Small intestine (tissue), 7 donors: Measurements from ENCODE around the gene PITPNC1. TPM values are rescaled to one million over a fixed set of nuclear protein-coding genes. Genes with fewer than 3 reads are reported as not detected.
"Not testable (repeated sequence)": the region's sequence is repeated elsewhere in the genome, so short reads cannot be mapped to it uniquely, and the experiment has no call there.

Source experiments
- DNase-seq, 2 donors: peaks; one replicate each; pipeline versions ENCODE4 v3.0.0 to v3.0.0-alpha.2; 2013
- FAIRE-seq: peaks from 2 replicates; lab custom pipeline; 2012; peaks lifted over from hg19 to GRCh38; lab: Jason Lieb, UNC
- H3K27ac ChIP-seq, 3 donors: one replicate each; pipeline ENCODE4 v1.5.1; 2013; ENCODE audit warnings: low read length in 2 of 3, mild to moderate bottlenecking in 2 of 3, control low read depth in 1 of 3, inconsistent platforms in 1 of 3, low read depth in 1 of 3, moderate library complexity in 1 of 3
- H3K27me3 ChIP-seq, 3 donors: one replicate each; pipeline ENCODE4 v1.6.1; 2013; ENCODE audit warnings: low read length in 3 of 3, inconsistent platforms in 1 of 3; ENCODE audit not compliant: control insufficient read depth in 3 of 3, insufficient read depth in 3 of 3
- H3K36me3 ChIP-seq, 3 donors: one replicate each; pipeline ENCODE4 v1.6.1; 2013; ENCODE audit warnings: low read length in 3 of 3, inconsistent platforms in 1 of 3, low read depth in 1 of 3, mild to moderate bottlenecking in 1 of 3, moderate library complexity in 1 of 3; ENCODE audit not compliant: control insufficient read depth in 3 of 3, insufficient read depth in 2 of 3
- H3K4me1 ChIP-seq, 3 donors: one replicate each; pipeline ENCODE4 v1.6.1; 2013; ENCODE audit warnings: low read length in 2 of 3, inconsistent platforms in 1 of 3, low read depth in 1 of 3, mild to moderate bottlenecking in 1 of 3, moderate library complexity in 1 of 3; ENCODE audit not compliant: control insufficient read depth in 3 of 3, insufficient read depth in 2 of 3
- H3K4me3 ChIP-seq, 3 donors: one replicate each; pipeline ENCODE4 v1.5.1; 2013; ENCODE audit warnings: low read length in 3 of 3, control low read depth in 1 of 3, inconsistent platforms in 1 of 3, low read depth in 1 of 3, mild to moderate bottlenecking in 1 of 3, moderate library complexity in 1 of 3
- H3K9me3 ChIP-seq, 2 donors: one replicate each; pipeline ENCODE4 v1.6.1; 2013; ENCODE audit warnings: low read depth in 1 of 2, low read length in 1 of 2; ENCODE audit not compliant: control insufficient read depth in 2 of 2, insufficient read depth in 1 of 2
- WGBS, 3 donors: extraction: QIAGEN DNeasy Blood & Tissue Kit; methylation state at CpG; one replicate each; pipeline ENCODE4 v1.1.7; 2013; 5-methylcytosine and 5-hydroxymethylcytosine counted together
- polyA plus RNA-seq, 4 donors: library from polyadenylated mRNA; stranded (reverse) in 3 of 4; unstranded in 1 of 4; fragments of 200-250 nt in 3 of 4; fragments of 120-200 nt in 1 of 4; gene quantifications; one replicate each; pipeline versions ENCODE4 v1.2.1 to v1.2.3, GENCODE V29; 2013
- donor health status: healthy with polysubstance abuse.
- donor health status: control.
- donor health status: control.
- donor health status: Bipolar disorder and iron deficiency.
- donor health status: healthy.

Gene PITPNC1
- polyA plus RNA-seq, 4 donors: 0.67 to 11.7 (median 3.4) TPM

- DNase-seq (peak; percentile 21 to 85), FAIRE-seq (no peak)
- no peak overlapping the region for H3K4me3 ChIP-seq
- peak overlapping the region in 2 of 3 donors; percentile 62 to 97 for H3K27ac ChIP-seq
- 20 to 65% (median 55%) methylated on average over 4 of the region's 4 CpGs for WGBS, 3 donors
- H3K9me3 ChIP-seq: no peaks in the 10 kb centered on the region
- peaks cover 0 to 2% (median 0%) of the 10 kb centered on the region in 3 donors for H3K36me3 ChIP-seq
- H3K4me1 ChIP-seq: peaks cover 0 to 13% (median 5%) of the 10 kb centered on the region in 3 donors
- H3K27me3 ChIP-seq: no peaks in the 10 kb centered on the region
Observed at GRCh38 chr17:67422897-67423296, 45.8 kb downstream of the PITPNC1 start.

- peaks cover 0 to 2% (median 0%) of the 10 kb centered on the region in 3 donors for H3K36me3 ChIP-seq
- FAIRE-seq (no peak), DNase-seq (no peak)
- H3K27ac ChIP-seq: no peak overlapping the region
- WGBS, 3 donors: 93 to 99% (median 97%) methylated on average over 5 of the region's 5 CpGs
- H3K4me1 ChIP-seq: peaks cover 0 to 8% (median 5%) of the 10 kb centered on the region in 3 donors
- no peaks in the 10 kb centered on the region for H3K9me3 ChIP-seq
- no peak overlapping the region for H3K4me3 ChIP-seq
- H3K27me3 ChIP-seq: no peaks in the 10 kb centered on the region
Observed at GRCh38 chr17:67425571-67426160, 48.6 kb downstream of the PITPNC1 start.

GRCh38 chr17:67427424-67427823 is 50.3 kb downstream of the PITPNC1 start:
- Histone ChIP-seq H3K27me3 (no peaks in the 10 kb centered on the region), H3K4me3 (no peak overlapping the region), H3K36me3 (peaks cover 0 to 2% (median 0%) of the 10 kb centered on the region in 3 donors), H3K4me1 (peaks cover 0 to 15% (median 2%) of the 10 kb centered on the region in 3 donors), H3K27ac (no peak overlapping the region), H3K9me3 (no peaks in the 10 kb centered on the region)
- DNase-seq: no peak
- no peak for FAIRE-seq
- WGBS, 3 donors: 85 to 95% (median 92%) methylated on average over 4 of the region's 4 CpGs

GRCh38 chr17:67430515-67430914 is 53.4 kb downstream of the PITPNC1 start:
- not testable (repeated sequence) for H3K4me3 ChIP-seq, H3K27me3 ChIP-seq, H3K27ac ChIP-seq, FAIRE-seq, DNase-seq, H3K36me3 ChIP-seq, H3K9me3 ChIP-seq, H3K4me1 ChIP-seq
- 92% methylated on average over 4 of the region's 4 CpGs for WGBS, 3 donors

GRCh38 chr17:67431249-67432015 is 54.4 kb downstream of the PITPNC1 start:
- WGBS, 3 donors: 52 to 69% (median 61%) methylated on average over 9 of the region's 9 CpGs
- H3K9me3 ChIP-seq: no peaks in the 10 kb centered on the region
- no peak for DNase-seq

GRCh38 chr17:67433248-67433924 is 56.3 kb downstream of the PITPNC1 start:
- DNase-seq: no peak
- 87 to 90% (median 90%) methylated on average over 21 of the region's 21 CpGs for WGBS, 3 donors
- Histone ChIP-seq H3K9me3 (no peaks in the 10 kb centered on the region), H3K27me3 (no peaks in the 10 kb centered on the region), H3K36me3 (no peaks in the 10 kb centered on the region), H3K4me3 (no peak overlapping the region), H3K27ac (peak overlapping the region in 1 of 3 donors; percentile 80), H3K4me1 (peaks cover 0 to 17% (median 0%) of the 10 kb centered on the region in 3 donors)
- FAIRE-seq: no peak

More at GRCh38 chr17:67431249-67432015, 54.4 kb downstream of the PITPNC1 start:
- FAIRE-seq: no peak
- Histone ChIP-seq H3K27ac (peak overlapping the region in 1 of 3 donors; percentile 76), H3K27me3 (no peaks in the 10 kb centered on the region), H3K4me3 (no peak overlapping the region), H3K36me3 (no peaks in the 10 kb centered on the region), H3K4me1 (peaks cover 0 to 13% (median 0%) of the 10 kb centered on the region in 3 donors)

- Histone ChIP-seq H3K9me3 (no peaks in the 10 kb centered on the region), H3K4me3 (no peak overlapping the region), H3K27me3 (no peaks in the 10 kb centered on the region), H3K4me1 (peaks cover 0 to 17% (median 0%) of the 10 kb centered on the region in 3 donors), H3K27ac (peak overlapping the region in 2 of 3 donors; percentile 15 to 80), H3K36me3 (no peaks in the 10 kb centered on the region)
- DNase-seq (peak in 1 of 2 donors; percentile 32), FAIRE-seq (no peak)
- WGBS, 3 donors: 58 to 76% (median 62%) methylated on average over 6 of the region's 6 CpGs
Observed at GRCh38 chr17:67434061-67434525, 57.0 kb downstream of the PITPNC1 start.

GRCh38 chr17:67435122-67435521 is 58.0 kb downstream of the PITPNC1 start:
- 43 to 60% (median 59%) methylated on average over 5 of the region's 5 CpGs for WGBS, 3 donors
- peaks cover 0 to 18% (median 0%) of the 10 kb centered on the region in 3 donors for H3K4me1 ChIP-seq
- peak in 1 of 2 donors; percentile 78 for DNase-seq
- no peaks in the 10 kb centered on the region for H3K36me3 ChIP-seq
- FAIRE-seq: no peak
- H3K27ac ChIP-seq: peak overlapping the region in 2 of 3 donors; percentile 28 to 93
- no peaks in the 10 kb centered on the region for H3K9me3 ChIP-seq
- no peaks in the 10 kb centered on the region for H3K27me3 ChIP-seq
- no peak overlapping the region for H3K4me3 ChIP-seq
